Astrocyte (in vitro differentiated cells and primary cell): Measurements from ENCODE around the gene MEAK7. TPM values are rescaled to one million over a fixed set of nuclear protein-coding genes. Genes with fewer than 3 reads are reported as not detected.

Experiments used
- total RNA-seq: library from RNA; stranded (reverse); gene quantifications from 2 replicates; pipeline ENCODE4 v1.2.1, GENCODE V29; 2021

The MEAK7 gene
- total RNA-seq, 1 donor from 2014 or later, result 41.3 TPM

Other genes with a start within 250 kb of the MEAK7 start
- gene WFDC1, start 209.8 kb downstream of the MEAK7 start, total RNA-seq, result 0.34 TPM in 1 of 2 replicates, not detected in the other
- gene ATP2C2, start 136.1 kb downstream of the MEAK7 start, total RNA-seq, result 0.29 and 0.41 TPM in 2 replicates
- 300 and 359 TPM in 2 replicates for gene COTL1, start 113.4 kb upstream of the MEAK7 start, total RNA-seq
- 46.3 and 49.0 TPM in 2 replicates for gene KLHL36, start 143.9 kb upstream of the MEAK7 start, total RNA-seq
- gene USP10, start 195.3 kb upstream of the MEAK7 start, total RNA-seq, result 105 and 107 TPM in 2 replicates